HEK293 (cell line): Measurements from ENCODE around the gene PLSCR3.

Experiments
- CTCF ChIA-PET: fragments of 350-600 bp; formaldehyde crosslinking; extraction: SDS; loops from one replicate; lab custom pipeline; 2021; ENCODE audit warnings: antibody characterized with exemption; lab: Yijun Ruan, JAX
- POLR2A ChIA-PET: fragments of 300-600 bp; formaldehyde crosslinking; extraction: SDS; loops from one replicate; lab custom pipeline; 2020; ENCODE audit warnings: antibody characterized with exemption, inconsistent platforms; lab: Yijun Ruan, JAX
- H3K27ac ChIP-seq: fragments of 200-500 bp; sonication (Bioruptor generic); 2 replicates; pipeline ENCODE4 v1.5.1; 2014; ENCODE audit warnings: low read depth, low read length, control low read depth, inconsistent platforms; ENCODE audit errors: extremely low read depth
- H3K36me3 ChIP-seq, 2 experiments: fragments of 200-500 bp in 1 of 2; sonication (Bioruptor generic) in 1 of 2; 1 replicate in 1 of 2; 2 replicates in 1 of 2; pipeline ENCODE4 v1.5.1; 2014 to 2017; ENCODE audit warnings: inconsistent platforms in 2 of 2, low read length in 2 of 2; ENCODE audit not compliant: control insufficient read depth in 2 of 2, insufficient read depth in 1 of 2
- H3K4me1 ChIP-seq: fragments of 200-500 bp; sonication (Bioruptor generic); 2 replicates; pipeline ENCODE4 v1.5.1; 2014; ENCODE audit warnings: mild to moderate bottlenecking, low read length, inconsistent platforms; ENCODE audit not compliant: control insufficient read depth, insufficient read depth
- H3K4me3 ChIP-seq: 2 replicates; pipeline ENCODE4 v1.5.1; 2011; ENCODE audit warnings: low read depth, mild to moderate bottlenecking, control low read depth, low read length, moderate library complexity
- H3K9me3 ChIP-seq: fragments of 200-500 bp; sonication (Bioruptor generic); 2 replicates; pipeline ENCODE4 v1.5.1; 2014; ENCODE audit warnings: low read depth, low read length, inconsistent platforms; ENCODE audit not compliant: control insufficient read depth, insufficient read depth
- EGR2 ChIP-seq: fragments of 450-650 bp; formaldehyde crosslinking; IDR thresholded peaks from 2 replicates; pipeline ENCODE4 v1.5.1; 2016; ENCODE audit warnings: low read depth, missing biosample characterization, missing genetic modification characterization
- GLIS1 ChIP-seq: fragments of 450-650 bp; formaldehyde crosslinking; IDR thresholded peaks from 2 replicates; pipeline ENCODE4 v1.5.1; 2016; ENCODE audit warnings: missing biosample characterization, missing genetic modification characterization
- GLIS2 ChIP-seq: fragments of 450-650 bp; formaldehyde crosslinking; IDR thresholded peaks from 2 replicates; pipeline ENCODE4 v1.5.1; 2016; ENCODE audit warnings: missing biosample characterization, missing genetic modification characterization
- HOXA7 ChIP-seq: sonication (generic); formaldehyde crosslinking; IDR thresholded peaks from 2 replicates; pipeline ENCODE4 v1.8.1; 2022; ENCODE audit warnings: missing genetic modification reagents, borderline replicate concordance
- IKZF3 ChIP-seq: fragments of 450-650 bp; IDR thresholded peaks from 2 replicates; pipeline ENCODE4 v1.5.0; 2018; ENCODE audit warnings: missing biosample characterization, mild to moderate bottlenecking, missing genetic modification characterization, moderate library complexity
- REPIN1 ChIP-seq: fragments of 450-650 bp; formaldehyde crosslinking; IDR thresholded peaks from 2 replicates; pipeline ENCODE4 v1.5.1; 2017; ENCODE audit warnings: missing biosample characterization, missing genetic modification characterization, low read depth
- SALL2 ChIP-seq: fragments of 450-650 bp; formaldehyde crosslinking; IDR thresholded peaks from 2 replicates; pipeline ENCODE4 v1.5.0; 2017; ENCODE audit warnings: missing biosample characterization, mild to moderate bottlenecking, missing genetic modification characterization, borderline replicate concordance
- SP7 ChIP-seq: fragments of 450-650 bp; formaldehyde crosslinking; IDR thresholded peaks from 2 replicates; pipeline ENCODE4 v1.5.1; 2016; ENCODE audit warnings: missing biosample characterization, missing genetic modification characterization
- TCF7L2 ChIP-seq: IDR thresholded peaks from 2 replicates; pipeline ENCODE4 v1.6.1; 2011; ENCODE audit warnings: low read depth, mild to moderate bottlenecking, inconsistent platforms, low read length, moderate library complexity, borderline replicate concordance
- ZFHX2 ChIP-seq: fragments of 450-650 bp; formaldehyde crosslinking; conservative IDR thresholded peaks from 2 replicates; pipeline ENCODE4 v1.5.1; 2016; ENCODE audit warnings: missing biosample characterization, missing genetic modification characterization
- ZIC2 ChIP-seq: fragments of 450-650 bp; formaldehyde crosslinking; IDR thresholded peaks from 2 replicates; pipeline ENCODE4 v1.5.1; 2016; ENCODE audit warnings: missing biosample characterization, missing genetic modification characterization
- ZNF132 ChIP-seq: fragments of 450-650 bp; formaldehyde crosslinking; IDR thresholded peaks from 2 replicates; pipeline ENCODE4 v1.5.1; 2017; ENCODE audit warnings: missing biosample characterization, missing genetic modification characterization, borderline replicate concordance
- ZNF184 ChIP-seq: fragments of 450-650 bp; IDR thresholded peaks from 2 replicates; pipeline ENCODE4 v1.5.1; 2018; ENCODE audit warnings: missing biosample characterization, mild to moderate bottlenecking, missing genetic modification characterization
- ZNF211 ChIP-seq: fragments of 450-650 bp; formaldehyde crosslinking; IDR thresholded peaks from 2 replicates; pipeline ENCODE4 v1.5.1; 2016; ENCODE audit warnings: low read depth, missing biosample characterization, missing genetic modification characterization
- ZNF239 ChIP-seq: fragments of 450-650 bp; formaldehyde crosslinking; IDR thresholded peaks from 2 replicates; pipeline ENCODE4 v1.5.1; 2016; ENCODE audit warnings: missing biosample characterization, missing genetic modification characterization
- ZNF274 ChIP-seq, 2 experiments: fragments of 200-500 bp in 1 of 2; fragments of 450-650 bp in 1 of 2; sonication (Bioruptor generic) in 1 of 2; formaldehyde crosslinking in 1 of 2; IDR thresholded peaks; 2 replicates each; pipeline versions ENCODE4 v1.5.1 to v1.6.1; 2014 to 2016; ENCODE audit warnings: borderline replicate concordance in 1 of 2, inconsistent platforms in 1 of 2, low read length in 1 of 2, missing biosample characterization in 1 of 2, missing genetic modification characterization in 1 of 2
- ZNF350 ChIP-seq: fragments of 450-650 bp; formaldehyde crosslinking; IDR thresholded peaks from 2 replicates; pipeline ENCODE4 v1.5.0; 2017; ENCODE audit warnings: missing biosample characterization, mild to moderate bottlenecking, missing genetic modification characterization
- ZNF366 ChIP-seq: fragments of 450-650 bp; formaldehyde crosslinking; conservative IDR thresholded peaks from 2 replicates; pipeline ENCODE4 v1.5.1; 2016; ENCODE audit warnings: missing biosample characterization, missing genetic modification characterization
- ZNF529 ChIP-seq: fragments of 450-650 bp; formaldehyde crosslinking; IDR thresholded peaks from 2 replicates; pipeline ENCODE4 v1.5.1; 2017; ENCODE audit warnings: missing genetic modification characterization, missing biosample characterization; ENCODE audit not compliant: insufficient replicate concordance
- ZNF548 ChIP-seq: fragments of 450-650 bp; formaldehyde crosslinking; IDR thresholded peaks from 2 replicates; pipeline ENCODE4 v1.5.1; 2016; ENCODE audit warnings: missing biosample characterization, missing genetic modification characterization
- ZNF560 ChIP-seq: fragments of 450-650 bp; formaldehyde crosslinking; IDR thresholded peaks from 2 replicates; pipeline ENCODE4 v1.5.1; 2017; ENCODE audit warnings: missing biosample characterization, missing genetic modification characterization, borderline replicate concordance
- ZNF621 ChIP-seq: fragments of 450-650 bp; formaldehyde crosslinking; IDR thresholded peaks from 2 replicates; pipeline ENCODE4 v1.5.1; 2017; ENCODE audit warnings: missing biosample characterization, missing genetic modification characterization
- ZNF623 ChIP-seq: fragments of 450-650 bp; formaldehyde crosslinking; IDR thresholded peaks from 2 replicates; pipeline ENCODE4 v1.5.1; 2016; ENCODE audit warnings: missing biosample characterization, missing genetic modification characterization
- ZNF629 ChIP-seq: fragments of 450-650 bp; formaldehyde crosslinking; IDR thresholded peaks from 2 replicates; pipeline ENCODE4 v1.5.1; 2017; ENCODE audit warnings: missing biosample characterization, missing genetic modification characterization
- ZNF701 ChIP-seq: fragments of 450-650 bp; formaldehyde crosslinking; IDR thresholded peaks from 2 replicates; pipeline ENCODE4 v1.5.1; 2016; ENCODE audit warnings: missing biosample characterization, missing genetic modification characterization
- TF ChIP-seq, protein P1 (sequence below): fragments of 450-650 bp; formaldehyde crosslinking; optimal IDR thresholded peaks from 2 replicates; pipeline ENCODE3; 2016; ENCODE audit warnings: missing biosample characterization, mild to moderate bottlenecking, missing genetic modification characterization
- TF ChIP-seq, protein P2 (sequence below): fragments of 450-650 bp; formaldehyde crosslinking; IDR thresholded peaks from 2 replicates; pipeline ENCODE4 v1.5.1; 2016; ENCODE audit warnings: missing biosample characterization, missing genetic modification characterization

PLSCR3 gene

DNA sequence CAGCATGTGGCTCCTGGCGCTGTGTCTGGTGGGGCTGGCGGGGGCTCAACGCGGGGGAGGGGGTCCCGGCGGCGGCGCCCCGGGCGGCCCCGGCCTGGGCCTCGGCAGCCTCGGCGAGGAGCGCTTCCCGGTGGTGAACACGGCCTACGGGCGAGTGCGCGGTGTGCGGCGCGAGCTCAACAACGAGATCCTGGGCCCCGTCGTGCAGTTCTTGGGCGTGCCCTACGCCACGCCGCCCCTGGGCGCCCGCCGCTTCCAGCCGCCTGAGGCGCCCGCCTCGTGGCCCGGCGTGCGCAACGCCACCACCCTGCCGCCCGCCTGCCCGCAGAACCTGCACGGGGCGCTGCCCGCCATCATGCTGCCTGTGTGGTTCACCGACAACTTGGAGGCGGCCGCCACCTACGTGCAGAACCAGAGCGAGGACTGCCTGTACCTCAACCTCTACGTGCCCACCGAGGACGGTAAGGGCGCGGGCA is 14.0 kb upstream of the PLSCR3 start:
- ChIA-PET POLR2A (interaction anchor here (0.5 kb wide), 1 partner anchor 58 kb away, joined by 5 read pairs; no protein-coding TSS in a partner anchor), CTCF (no interaction called here)
- TF ChIP-seq GLIS2 (tag by site-specific recombination) = no peak
- TF ChIP-seq, protein P1, sequence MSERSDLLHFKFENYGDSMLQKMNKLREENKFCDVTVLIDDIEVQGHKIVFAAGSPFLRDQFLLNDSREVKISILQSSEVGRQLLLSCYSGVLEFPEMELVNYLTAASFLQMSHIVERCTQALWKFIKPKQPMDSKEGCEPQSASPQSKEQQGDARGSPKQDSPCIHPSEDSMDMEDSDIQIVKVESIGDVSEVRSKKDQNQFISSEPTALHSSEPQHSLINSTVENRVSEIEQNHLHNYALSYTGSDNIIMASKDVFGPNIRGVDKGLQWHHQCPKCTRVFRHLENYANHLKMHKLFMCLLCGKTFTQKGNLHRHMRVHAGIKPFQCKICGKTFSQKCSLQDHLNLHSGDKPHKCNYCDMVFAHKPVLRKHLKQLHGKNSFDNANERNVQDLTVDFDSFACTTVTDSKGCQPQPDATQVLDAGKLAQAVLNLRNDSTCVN (tag by site-specific recombination) = no peak
- TF ChIP-seq ZNF366 (tag by site-specific recombination) = no peak
- no peak for TF ChIP-seq ZNF211 (tag by site-specific recombination)
- TF ChIP-seq SP7 (tag by site-specific recombination) = no peak
- TF ChIP-seq ZNF701 (tag by site-specific recombination) = no peak
- TF ChIP-seq ZNF184 = no peak
- no peak for TF ChIP-seq SALL2
- no peak for TF ChIP-seq ZNF548 (tag by site-specific recombination)
- H3K4me3 ChIP-seq = no peak overlapping the region
- H3K27ac ChIP-seq = no peak overlapping the region
- H3K4me1 ChIP-seq = 0 out of 2 replicates have a peak, but pooled peaks cover 5% of the 10 kb centered on the region
- no peaks in the 10 kb centered on the region for H3K9me3 ChIP-seq
- H3K36me3 ChIP-seq = peaks cover 3 to 32% of the 10 kb centered on the region in 2 experiments

DNA sequence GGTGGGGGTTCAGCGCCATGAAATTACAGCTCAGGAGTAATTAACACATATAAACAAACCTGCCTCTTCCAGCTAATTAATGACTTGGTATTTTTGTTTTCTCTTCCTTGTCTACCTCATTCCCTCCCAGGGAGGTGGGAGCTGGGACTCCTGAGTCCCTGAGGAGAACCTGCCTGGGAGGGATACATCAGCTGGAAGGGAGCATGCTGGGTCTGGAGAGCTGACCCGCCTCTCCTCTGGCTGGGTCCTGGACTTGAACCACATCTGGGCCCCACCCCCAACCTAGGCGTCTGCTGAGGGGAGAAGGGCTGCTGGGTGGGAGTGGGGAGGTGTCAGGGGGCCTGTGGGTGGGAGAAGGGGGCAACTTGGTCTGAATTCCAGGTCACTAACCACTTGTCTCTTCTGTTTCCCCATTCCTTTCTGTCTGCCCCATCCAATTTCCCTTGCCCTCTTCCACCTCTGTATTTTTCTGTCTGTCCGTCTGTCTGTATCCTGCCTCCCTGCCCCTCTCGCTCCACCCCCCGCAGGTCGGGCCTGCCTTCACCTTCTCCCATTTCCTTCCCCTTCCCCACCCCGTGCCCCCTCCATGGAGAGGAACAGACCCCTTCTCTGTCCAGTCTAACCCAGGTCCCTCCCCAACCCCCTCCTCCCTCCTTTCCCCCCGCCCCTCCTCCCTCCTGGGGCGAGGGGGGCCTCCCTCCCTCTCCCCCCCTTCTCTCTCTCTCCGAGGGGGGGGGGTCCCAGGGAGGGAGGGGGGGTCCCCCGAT is 13.3 kb upstream of the PLSCR3 start, which contains the start of gene NLGN2:
NLGN2 (plus strand) TSS at position 361 of the 767 bp plus-strand sequence. CDS start 411 bp downstream, outside the sequence.
- H3K27ac ChIP-seq = no peak within 1 kb of the TSS
- no peaks in the 10 kb centered on the region for H3K9me3 ChIP-seq
- CTCF ChIA-PET = interaction anchor here (0.5 to 1.4 kb wide), 5 partner anchors 9 to 103 kb away, joined by 3 to 7 read pairs (median 3); no protein-coding TSS in a partner anchor
- POLR2A ChIA-PET = interaction anchor here (0.5 to 1.7 kb wide), 3 partner anchors 13 to 267 kb away, joined by 4 to 5 read pairs (median 4); partner anchors contain the start of genes PLSCR3 and TMEM102
- peaks cover 8% of the 10 kb centered on the region for H3K4me1 ChIP-seq
- H3K4me3 ChIP-seq = no peak within 1 kb of the TSS
- peaks cover 3 to 27% of the 10 kb centered on the region in 2 experiments for H3K36me3 ChIP-seq
- TF ChIP-seq, protein P2, sequence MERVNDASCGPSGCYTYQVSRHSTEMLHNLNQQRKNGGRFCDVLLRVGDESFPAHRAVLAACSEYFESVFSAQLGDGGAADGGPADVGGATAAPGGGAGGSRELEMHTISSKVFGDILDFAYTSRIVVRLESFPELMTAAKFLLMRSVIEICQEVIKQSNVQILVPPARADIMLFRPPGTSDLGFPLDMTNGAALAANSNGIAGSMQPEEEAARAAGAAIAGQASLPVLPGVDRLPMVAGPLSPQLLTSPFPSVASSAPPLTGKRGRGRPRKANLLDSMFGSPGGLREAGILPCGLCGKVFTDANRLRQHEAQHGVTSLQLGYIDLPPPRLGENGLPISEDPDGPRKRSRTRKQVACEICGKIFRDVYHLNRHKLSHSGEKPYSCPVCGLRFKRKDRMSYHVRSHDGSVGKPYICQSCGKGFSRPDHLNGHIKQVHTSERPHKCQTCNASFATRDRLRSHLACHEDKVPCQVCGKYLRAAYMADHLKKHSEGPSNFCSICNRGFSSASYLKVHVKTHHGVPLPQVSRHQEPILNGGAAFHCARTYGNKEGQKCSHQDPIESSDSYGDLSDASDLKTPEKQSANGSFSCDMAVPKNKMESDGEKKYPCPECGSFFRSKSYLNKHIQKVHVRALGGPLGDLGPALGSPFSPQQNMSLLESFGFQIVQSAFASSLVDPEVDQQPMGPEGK (tag by site-specific recombination) = 0 out of 2 replicates have a peak, but pooled peaks have one; percentile 30
- TF ChIP-seq ZNF629 = no peak
- TF ChIP-seq ZIC2 (tag by site-specific recombination) = peak; percentile 62
- no peak for TF ChIP-seq ZNF529
- TF ChIP-seq ZNF132 (tag by site-specific recombination) = no peak
- TF ChIP-seq EGR2 (tag by site-specific recombination) = 0 out of 2 replicates have a peak, but pooled peaks have one; percentile 7
- no peak for TF ChIP-seq ZNF239 (tag by site-specific recombination)
- TF ChIP-seq ZFHX2 (tag by site-specific recombination) = no peak
- TF ChIP-seq ZNF350 (tag by site-specific recombination) = no peak
- 0 out of 2 replicates have a peak, but pooled peaks have one; percentile 28 for TF ChIP-seq IKZF3 (tag by site-specific recombination)
- no peak for TF ChIP-seq ZNF560 (tag by site-specific recombination)
- TF ChIP-seq ZNF621 (tag by site-specific recombination) = no peak
- peak; percentile 52 for TF ChIP-seq GLIS1 (tag by site-specific recombination)
- TF ChIP-seq ZNF274 (IDR thresholded peaks at IDR 0.05; ENCODE audit: low read length) = no peak
- TF ChIP-seq ZNF274 (tag by site-specific recombination; IDR thresholded peaks at IDR 0.05; ENCODE audit: borderline replicate concordance) = no peak
- TF ChIP-seq ZNF623 (tag by site-specific recombination) = no peak
- no peak for TF ChIP-seq HOXA7 (CRISPR knock-in tag)
- no peak for TF ChIP-seq ZNF184
- no peak for TF ChIP-seq TCF7L2
- TF ChIP-seq REPIN1 (tag by site-specific recombination) = no peak
